ENCODE measurements around the gene PDPK1.
A peak's percentile ranks its signal among the peaks of the same experiment; 100 is the strongest.
"Not testable (repeated sequence)": the region's sequence is repeated elsewhere in the genome, so short reads cannot be mapped to it uniquely, and the experiment has no call there.

The PDPK1 gene

DNA sequence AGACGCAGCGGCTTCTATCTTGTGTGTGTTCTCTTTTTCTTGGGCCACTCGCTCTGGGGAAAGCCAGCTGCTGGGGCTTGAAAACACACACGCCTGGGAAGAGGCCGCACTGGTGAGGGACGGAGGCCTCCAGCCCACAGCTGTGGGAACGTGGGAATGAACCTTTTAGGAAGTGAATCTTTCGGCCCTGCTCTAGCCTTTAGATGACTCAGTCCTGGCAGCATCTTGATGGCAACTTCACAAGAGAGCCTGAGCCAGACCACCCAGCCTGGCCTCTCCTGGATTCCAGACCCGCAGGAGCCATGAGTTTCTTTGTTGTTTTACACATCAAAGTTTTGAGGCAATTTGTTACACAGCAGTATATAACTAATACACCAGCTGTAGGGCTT lies 2.2 kb upstream of the PDPK1 start:
- TF ChIP-seq, protein P1, sequence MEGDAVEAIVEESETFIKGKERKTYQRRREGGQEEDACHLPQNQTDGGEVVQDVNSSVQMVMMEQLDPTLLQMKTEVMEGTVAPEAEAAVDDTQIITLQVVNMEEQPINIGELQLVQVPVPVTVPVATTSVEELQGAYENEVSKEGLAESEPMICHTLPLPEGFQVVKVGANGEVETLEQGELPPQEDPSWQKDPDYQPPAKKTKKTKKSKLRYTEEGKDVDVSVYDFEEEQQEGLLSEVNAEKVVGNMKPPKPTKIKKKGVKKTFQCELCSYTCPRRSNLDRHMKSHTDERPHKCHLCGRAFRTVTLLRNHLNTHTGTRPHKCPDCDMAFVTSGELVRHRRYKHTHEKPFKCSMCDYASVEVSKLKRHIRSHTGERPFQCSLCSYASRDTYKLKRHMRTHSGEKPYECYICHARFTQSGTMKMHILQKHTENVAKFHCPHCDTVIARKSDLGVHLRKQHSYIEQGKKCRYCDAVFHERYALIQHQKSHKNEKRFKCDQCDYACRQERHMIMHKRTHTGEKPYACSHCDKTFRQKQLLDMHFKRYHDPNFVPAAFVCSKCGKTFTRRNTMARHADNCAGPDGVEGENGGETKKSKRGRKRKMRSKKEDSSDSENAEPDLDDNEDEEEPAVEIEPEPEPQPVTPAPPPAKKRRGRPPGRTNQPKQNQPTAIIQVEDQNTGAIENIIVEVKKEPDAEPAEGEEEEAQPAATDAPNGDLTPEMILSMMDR (conservative IDR thresholded peaks at IDR 0.05; ENCODE audit: control insufficient read depth, insufficient read depth, low read depth, low read length) = no peak
- peak; percentile 96 for DNase-seq (ENCODE audit: low read depth)
- no peak overlapping the region for H3K4me3 ChIP-seq (ENCODE audit: control insufficient read depth, low read depth, low read length)

DNA sequence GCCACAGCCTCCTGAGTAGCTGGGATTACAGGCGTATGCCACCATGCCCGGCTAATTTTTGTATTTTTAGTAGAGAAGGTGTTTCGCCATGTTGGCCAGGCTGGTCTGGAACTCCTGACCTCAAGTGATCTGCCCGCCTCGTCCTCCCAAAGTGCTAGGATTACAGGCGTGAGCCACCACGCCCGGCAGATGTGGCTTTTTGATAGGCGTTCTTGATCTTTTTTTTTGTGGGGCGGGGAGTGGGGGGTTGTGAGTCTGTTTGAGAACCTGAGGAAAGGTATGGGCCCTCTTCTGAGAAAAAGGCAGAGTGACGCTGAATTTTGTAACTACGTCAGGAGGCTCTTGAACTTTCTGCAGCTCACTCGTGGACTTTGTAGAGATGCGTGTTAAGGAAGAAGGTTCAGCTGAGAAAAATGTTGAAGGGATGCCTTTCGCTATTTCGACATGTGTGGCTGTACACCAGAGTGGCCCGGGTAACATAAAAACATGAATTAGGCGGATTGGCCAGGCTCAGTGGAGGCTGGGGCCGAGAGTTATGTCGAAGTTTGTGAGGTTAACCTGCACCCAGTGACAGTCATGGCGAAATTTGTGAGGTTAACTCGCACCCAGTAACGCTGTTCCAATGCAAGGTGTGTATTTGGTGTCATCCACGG lies 1.5 kb downstream of the PDPK1 start:
- not testable (repeated sequence) for DNase-seq (ENCODE audit: low read depth)
- H3K4me3 ChIP-seq (ENCODE audit: control insufficient read depth, low read depth, low read length) = peak overlapping the region; percentile 52

DNA sequence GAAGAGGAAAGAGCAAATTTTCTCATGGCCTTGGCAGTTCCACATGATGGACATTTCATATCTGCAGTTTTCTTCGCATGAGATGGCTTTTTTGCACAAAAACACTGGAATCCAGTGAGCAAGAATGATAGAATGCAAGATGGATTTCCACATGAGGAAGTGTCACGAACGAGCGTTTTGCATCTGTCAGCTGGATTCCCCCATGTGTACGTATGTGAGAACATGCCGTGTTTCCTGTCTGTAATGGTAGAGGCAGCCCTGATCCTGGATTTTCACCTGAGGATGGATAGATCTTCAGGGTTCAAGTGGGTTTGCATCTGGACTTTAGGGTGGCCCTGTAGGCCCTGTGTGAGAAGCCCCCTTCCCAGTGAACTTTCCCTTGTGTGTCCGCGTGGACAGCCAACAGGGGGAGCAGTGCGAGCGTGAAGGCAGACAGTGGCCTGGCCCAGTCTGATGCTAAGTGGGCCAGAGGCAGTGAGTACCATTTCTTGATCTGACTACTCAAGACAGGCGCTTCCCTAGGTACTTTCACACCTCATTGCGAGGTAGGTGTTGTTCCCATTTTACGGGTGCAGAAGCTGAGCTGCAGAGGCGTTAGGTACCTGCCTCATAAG lies 2.1 kb downstream of the PDPK1 start:
- TF ChIP-seq, protein P1 (conservative IDR thresholded peaks at IDR 0.05; ENCODE audit: control insufficient read depth, insufficient read depth, low read depth, low read length) = peak; percentile 36
- not testable (repeated sequence) for H3K4me3 ChIP-seq (ENCODE audit: control insufficient read depth, low read depth, low read length)
- DNase-seq (ENCODE audit: low read depth) = peak; percentile 49

DNA sequence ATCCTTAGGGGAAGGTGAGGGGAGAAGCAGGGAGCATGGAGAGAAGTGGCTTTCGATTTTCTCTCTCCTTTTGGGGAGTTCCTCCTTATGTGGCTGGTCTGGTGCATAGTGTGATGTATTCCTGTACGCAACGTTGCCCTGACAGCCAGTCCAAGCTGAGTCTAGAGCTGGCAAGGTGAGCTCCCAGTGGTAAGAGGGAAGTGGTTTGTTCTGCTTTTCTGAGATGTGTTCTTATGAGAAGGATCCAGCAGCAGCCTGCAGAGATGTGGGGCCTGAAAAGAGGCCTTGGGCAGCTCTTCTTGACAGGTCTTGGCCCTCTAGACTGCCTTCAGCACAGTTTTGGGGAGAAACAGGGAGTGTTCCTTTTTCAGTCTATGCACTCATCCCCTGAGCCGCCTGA lies 3.1 kb downstream of the PDPK1 start:
- H3K4me3 ChIP-seq (ENCODE audit: control insufficient read depth, low read depth, low read length); DNase-seq (ENCODE audit: low read depth): not testable (repeated sequence)

DNA sequence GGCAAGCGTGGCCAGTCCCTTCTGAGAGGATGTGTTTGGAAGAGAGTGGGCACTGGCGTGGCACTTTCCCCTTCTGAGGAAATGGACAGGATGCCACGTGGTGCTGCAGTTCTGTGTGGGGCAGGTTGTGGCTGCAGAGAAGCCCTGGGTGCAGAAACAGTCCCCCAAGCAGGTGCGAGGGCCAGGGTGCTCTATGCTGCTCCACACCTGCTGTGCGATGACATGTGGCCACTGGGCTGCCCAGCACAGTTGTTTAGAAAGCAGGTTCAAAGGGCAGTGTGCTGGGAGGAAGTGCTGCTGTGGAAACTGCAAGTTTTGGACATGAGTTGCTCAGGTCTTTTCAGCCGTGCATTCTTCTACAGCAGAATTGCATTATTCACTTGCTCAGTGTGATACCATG lies 3.6 kb downstream of the PDPK1 start:
- H3K4me3 ChIP-seq (ENCODE audit: control insufficient read depth, low read depth, low read length); DNase-seq (ENCODE audit: low read depth): not testable (repeated sequence)

DNA sequence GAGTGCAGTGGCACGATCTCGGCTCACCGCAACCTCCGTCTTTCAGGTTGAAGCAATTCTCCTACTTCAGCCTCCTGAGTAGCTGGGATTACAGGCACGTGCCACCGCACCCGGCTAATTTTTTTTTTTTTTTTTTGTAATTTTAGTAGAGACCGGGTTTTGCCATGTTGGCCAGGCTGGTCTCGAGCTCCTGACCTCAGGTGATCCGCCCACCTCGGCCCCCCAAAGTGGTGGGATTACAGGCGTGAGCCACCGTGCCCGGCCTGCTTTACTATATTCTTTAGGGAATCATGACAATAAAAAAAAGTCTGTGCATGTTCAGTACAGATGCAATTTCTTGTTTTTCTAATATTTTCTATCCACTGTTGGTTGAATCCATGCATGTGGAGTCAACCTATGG lies 6.0 kb downstream of the PDPK1 start:
- DNase-seq (ENCODE audit: low read depth); H3K4me3 ChIP-seq (ENCODE audit: control insufficient read depth, low read depth, low read length): not testable (repeated sequence)

DNA sequence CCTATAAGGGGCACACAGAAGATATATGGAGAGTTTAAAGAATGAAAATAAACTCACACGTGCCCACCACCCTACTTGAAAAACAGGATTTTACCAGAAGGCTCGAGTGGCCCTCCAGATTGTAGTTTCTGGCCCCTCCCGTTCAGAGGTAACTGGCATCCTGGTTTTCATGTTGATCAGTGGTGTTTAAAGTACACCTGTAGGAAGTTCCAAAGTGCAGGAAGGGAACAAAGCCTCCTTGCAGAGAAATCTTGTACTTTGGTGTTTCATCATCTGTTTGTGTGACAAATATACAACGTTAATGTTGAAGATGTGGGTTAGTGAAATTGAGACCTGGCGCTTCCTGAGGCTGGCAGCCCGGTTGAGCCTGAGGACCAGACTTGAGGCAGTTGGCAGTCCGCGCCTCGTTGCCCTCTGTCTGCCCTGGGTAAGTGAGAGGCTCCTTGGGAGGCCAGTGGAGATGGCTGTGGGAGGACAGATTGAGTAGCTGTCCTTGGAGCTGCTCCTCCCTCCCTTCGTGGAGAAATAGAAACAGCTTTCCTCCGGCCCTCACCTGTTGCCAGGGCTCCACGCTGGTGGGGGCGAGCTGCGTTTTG lies 12.6 kb downstream of the PDPK1 start:
- H3K4me3 ChIP-seq (ENCODE audit: control insufficient read depth, low read depth, low read length); DNase-seq (ENCODE audit: low read depth): not testable (repeated sequence)

DNA sequence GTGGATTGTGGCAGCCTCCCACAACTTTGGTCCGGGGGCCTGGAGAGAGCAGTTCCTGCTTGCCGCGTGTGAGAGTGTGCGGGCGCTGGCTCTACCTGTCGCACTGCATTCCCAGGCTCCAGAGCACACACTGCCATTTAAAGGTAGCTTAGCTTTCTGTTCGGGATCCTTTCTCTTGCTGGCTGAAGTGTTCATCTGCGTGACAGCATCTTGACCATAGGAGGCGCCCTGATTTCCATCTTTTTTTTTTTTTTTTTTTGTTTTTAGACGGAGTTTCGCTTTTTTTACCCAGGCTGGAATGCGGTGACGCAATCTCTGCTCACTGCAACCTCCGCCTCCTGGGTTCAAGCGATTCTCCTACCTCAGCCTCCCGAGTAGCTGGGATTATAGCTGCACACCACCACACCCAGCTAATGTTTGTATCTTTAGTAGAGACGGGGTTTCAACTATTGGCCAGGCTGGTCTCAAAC lies 13.6 kb downstream of the PDPK1 start:
- TF ChIP-seq, protein P1 (conservative IDR thresholded peaks at IDR 0.05; ENCODE audit: control insufficient read depth, insufficient read depth, low read depth, low read length) = peak; percentile 26
- not testable (repeated sequence) for H3K4me3 ChIP-seq (ENCODE audit: control insufficient read depth, low read depth, low read length)
- peak; percentile 61 for DNase-seq (ENCODE audit: low read depth)

DNA sequence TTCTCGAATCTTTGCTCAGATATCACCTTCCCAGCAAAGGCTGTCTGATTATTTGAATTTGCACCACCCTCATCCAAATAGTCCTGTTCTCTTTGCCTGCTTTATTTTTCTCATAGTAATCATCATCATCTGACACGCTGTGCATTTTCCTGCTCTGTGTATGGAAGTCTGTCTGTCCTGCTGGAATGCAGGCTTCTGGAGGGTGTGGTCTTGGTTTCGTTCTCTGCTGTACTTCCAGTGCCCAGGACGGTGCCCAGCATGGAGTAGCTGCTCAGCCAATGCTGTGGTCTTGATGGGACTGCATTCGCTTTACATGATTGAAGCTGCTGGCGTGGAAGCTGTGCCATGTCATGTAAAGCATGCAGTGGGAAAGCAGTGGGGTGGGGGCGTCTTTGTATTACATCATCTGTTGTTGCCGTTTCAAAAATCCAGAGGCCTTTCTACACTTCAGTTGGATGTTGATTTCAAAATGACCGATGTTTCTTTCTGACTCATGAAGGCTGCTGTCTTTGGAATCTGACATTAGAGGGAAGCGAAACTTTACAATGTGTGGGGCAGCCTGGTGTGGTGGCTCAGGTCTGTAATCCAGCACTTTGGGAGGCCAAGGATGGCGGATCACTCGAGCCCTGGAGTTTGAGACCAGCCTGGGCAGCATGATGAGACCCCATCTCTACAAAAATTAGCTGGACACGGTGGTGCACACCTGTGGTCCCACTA lies 17.0 kb downstream of the PDPK1 start:
- not testable (repeated sequence) for DNase-seq (ENCODE audit: low read depth); H3K4me3 ChIP-seq (ENCODE audit: control insufficient read depth, low read depth, low read length)

DNA sequence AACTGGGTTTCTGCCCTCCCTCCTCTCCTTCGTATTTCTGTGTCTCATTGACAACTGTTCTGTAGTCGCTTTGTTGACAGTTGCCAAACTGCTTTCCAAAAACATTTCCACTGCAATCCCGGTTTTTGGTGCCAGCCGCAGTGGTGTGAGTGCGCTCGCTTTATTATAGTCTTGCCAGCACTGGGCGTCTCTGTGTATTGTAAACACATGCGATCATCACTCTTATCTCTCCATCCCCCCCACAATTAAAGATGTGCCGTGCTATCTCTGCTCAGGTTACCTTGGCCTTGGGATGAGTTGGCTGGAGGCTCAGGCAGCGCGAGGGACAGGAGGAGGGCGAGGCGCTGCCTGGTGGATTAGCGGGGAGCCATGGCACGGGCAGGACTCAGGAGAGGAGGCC lies 19.3 kb downstream of the PDPK1 start:
- not testable (repeated sequence) for DNase-seq (ENCODE audit: low read depth); H3K4me3 ChIP-seq (ENCODE audit: control insufficient read depth, low read depth, low read length)

DNA sequence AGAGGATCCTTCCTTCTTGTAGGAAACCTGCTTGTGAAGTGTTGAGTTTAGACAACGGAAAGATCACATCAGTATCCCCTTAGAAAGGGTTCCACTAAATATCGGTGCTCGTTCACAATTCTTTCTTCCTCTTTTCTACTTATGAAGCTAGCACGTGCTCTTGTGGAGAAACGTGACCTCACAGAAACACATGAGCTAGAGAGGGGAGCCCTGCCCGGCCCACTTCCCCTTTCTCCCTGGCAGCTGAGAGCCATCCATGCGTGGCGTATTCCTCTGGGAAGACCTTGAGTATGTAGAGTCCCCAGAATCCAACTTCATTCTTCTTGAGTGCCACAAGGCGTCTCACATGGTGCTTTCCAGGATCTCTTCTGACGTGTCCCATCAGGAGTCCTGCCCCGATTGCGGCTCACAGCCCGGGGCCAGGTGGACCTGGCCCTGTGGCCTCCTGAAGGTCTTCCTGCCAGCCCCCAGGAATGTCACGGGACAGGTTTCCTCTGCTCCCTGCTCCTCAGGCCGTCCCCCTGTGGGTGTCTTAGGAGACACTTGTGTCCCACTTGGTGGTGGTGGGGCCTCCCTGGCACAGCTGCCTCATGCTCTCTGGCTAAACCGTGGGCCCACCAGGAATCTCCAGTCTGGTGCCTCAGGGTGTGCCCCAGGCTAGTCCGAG lies 22.4 kb downstream of the PDPK1 start:
- not testable (repeated sequence) for DNase-seq (ENCODE audit: low read depth); H3K4me3 ChIP-seq (ENCODE audit: control insufficient read depth, low read depth, low read length)
